Suppressor macrophage (primary cell): Measurements from ENCODE around the gene NTN5.

Experiments used
- DNase-seq, 4 experiments: peaks; one replicate each; pipeline ENCODE4 v3.0.0-alpha.2; 2020 to 2022

The NTN5 gene

DNA sequence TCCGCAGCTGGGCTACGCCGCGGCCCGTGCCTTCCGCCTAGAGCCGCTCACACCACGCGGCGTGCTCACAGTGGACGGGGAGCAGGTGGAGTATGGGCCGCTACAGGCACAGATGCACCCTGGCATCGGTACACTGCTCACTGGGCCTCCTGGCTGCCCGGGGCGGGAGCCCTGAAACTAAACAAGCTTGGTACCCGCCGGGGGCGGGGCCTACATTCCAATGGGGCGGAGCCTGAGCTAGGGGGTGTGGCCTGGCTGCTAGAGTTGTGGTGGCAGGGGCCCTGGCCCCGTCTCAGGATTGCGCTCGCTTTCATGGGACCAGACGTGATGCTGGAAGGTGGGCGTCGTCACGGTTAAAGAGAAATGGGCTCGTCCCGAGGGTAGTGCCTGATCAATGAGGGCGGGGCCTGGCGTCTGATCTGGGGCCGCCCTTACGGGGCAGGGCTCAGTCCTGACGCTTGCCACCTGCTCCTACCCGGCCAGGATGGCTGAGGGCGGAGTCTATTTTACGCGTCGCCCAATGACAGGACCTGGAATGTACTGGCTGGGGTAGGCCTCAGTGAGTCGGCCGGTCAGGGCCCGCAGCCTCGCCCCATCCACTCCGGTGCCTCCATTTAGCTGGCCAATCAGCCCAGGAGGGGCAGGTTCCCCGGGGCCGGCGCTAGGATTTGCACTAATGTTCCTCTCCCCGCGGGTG is 43.1 kb downstream of the NTN5 start:
- peak in 1 of 4 experiments; percentile 35 for DNase-seq

DNA sequence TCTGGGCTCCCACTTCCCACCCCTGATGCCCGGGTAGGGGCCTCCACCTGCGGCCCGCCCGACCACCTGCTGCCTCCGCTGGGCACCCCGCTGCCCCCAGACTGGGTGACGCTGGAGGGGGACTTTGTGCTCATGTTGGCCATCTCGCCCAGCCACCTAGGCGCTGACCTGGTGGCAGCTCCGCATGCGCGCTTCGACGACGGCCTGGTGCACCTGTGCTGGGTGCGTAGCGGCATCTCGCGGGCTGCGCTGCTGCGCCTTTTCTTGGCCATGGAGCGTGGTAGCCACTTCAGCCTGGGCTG is 43.6 kb downstream of the NTN5 start:
- DNase-seq = no peak

DNA sequence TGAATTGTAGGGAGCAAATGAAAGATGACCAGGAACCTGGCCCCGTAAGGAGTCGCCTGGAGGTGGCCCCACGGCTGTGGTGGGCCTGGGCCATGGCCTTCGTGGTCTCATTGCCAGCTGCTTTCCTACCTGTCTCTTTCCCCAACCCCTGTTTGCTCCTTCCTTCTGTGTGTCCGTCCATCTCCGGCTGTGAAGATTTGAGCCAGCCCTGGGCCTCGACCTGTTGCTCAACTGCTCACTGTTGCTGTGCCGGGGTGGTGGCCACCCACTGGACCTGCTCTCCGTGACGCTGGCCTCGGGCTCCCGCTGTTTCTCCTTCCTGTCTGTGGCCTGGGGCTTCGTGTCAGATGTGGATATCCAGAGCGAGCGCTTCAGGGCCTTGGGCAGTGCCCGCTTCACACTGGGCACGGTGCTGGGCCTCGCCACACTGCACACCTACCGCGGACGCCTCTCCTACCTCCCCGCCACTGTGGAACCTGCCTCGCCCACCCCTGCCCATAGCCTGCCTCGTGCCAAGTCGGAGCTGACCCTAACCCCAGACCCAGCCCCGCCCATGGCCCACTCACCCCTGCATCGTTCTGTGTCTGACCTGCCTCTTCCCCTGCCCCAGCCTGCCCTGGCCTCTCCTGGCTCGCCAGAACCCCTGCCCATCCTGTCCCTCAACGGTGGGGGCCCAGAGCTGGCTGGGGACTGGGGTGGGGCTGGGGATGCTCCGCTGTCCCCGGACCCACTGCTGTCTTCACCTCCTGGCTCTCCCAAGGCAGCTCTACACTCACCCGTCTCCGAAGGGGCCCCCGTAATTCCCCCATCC is 44.1 kb downstream of the NTN5 start:
- peak in 1 of 4 experiments; percentile 45 for DNase-seq

DNA sequence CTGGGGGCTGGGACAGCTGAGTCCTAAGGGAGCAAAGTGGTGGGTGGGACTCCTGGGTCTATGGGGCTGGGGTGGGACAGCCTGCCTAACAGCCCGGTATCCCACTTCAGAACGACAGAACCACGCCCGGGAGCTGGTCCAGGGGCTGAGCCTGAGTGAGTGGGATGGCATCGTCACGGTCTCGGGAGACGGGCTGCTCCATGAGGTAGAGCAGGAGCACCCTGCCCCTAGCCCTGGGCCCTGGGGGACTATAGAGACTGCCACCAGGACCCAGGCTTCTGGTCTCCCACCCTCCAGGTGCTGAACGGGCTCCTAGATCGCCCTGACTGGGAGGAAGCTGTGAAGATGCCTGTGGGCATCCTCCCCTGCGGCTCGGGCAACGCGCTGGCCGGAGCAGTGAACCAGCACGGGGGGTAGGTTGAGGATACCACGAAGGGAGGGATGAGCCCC is 44.9 kb downstream of the NTN5 start:
- DNase-seq = no peak

DNA sequence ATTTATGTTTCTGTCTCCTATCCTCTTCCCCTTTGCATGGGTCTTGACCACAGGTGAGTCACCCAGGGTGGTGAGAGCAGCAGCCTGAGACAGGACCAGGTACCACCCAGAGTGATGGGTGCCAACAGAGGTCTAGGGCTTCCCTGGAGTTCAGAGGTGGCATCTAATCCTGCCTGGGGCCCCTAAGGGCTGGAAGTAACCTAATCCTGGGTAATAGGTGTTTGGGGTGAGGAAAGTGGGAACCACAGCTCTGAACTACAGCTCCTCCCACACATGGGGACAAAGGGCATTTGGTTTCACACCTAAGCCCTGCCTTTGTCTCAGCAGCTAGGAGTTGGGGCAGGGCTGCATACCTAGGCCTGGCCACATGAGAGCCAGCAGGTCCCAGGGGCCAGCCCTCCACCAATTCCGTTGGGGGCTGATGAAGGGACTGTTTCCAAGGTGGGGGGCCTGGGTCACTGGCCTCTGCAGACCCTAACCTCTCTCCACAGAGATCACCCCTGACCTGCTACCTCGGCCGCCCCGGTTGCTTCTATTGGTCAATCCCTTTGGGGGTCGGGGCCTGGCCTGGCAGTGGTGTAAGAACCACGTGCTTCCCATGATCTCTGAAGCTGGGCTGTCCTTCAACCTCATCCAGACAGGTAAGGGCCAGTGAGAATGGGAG is 45.5 kb downstream of the NTN5 start:
- no peak for DNase-seq

DNA sequence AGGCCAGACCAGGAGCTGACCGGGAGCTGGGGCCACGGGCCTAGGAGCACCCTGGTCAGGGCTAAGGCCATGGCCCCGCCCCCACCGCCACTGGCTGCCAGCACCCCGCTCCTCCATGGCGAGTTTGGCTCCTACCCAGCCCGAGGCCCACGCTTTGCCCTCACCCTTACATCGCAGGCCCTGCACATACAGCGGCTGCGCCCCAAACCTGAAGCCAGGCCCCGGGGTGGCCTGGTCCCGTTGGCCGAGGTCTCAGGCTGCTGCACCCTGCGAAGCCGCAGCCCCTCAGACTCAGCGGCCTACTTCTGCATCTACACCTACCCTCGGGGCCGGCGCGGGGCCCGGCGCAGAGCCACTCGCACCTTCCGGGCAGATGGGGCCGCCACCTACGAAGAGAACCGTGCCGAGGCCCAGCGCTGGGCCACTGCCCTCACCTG is 46.9 kb downstream of the NTN5 start:
- DNase-seq = no peak

DNA sequence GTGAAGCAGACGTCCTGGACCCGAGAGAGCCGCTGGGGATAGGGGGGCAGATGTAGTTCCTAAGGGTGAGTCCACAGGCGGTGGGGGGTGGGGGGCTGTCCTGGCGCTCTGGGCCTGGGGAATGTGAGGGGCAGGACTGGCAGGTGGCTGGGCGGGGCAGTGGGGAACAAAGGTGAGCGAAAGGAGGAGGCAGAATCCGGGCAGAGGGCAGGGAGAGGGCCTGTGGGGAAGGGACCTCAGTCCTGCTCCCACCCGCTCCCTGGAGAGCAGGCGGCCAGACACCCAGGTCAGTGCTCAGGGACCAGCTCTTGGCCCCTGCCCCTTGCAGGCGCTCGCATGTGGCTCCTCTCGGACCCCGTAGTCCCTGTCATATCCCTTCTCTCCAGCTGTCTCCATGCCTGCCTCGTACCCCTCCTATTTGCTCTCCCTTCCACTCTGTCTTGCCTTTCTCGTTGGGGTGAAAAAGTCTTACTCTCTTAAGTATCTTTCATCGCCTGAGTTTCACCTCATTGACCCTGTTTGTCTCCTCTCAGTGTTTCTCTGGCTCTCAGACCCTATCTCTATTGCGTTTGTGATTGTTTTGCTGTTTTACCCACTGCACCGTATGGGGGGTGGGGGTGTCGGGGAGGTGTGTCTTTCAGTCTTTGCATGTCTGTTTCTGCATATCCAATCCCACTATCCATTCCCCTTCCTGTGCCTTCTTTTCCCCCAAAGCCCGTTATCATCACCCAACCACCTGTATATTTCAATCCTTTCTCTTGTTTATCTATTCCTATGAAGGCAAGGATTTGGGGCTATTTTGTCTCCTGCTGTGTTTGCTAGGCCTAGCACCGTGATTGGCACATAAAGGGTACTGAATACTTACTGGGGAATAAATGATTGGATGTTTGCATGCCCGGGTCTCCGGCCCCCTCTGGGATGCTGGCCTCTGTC is 47.8 kb downstream of the NTN5 start:
- DNase-seq = no peak

DNA sequence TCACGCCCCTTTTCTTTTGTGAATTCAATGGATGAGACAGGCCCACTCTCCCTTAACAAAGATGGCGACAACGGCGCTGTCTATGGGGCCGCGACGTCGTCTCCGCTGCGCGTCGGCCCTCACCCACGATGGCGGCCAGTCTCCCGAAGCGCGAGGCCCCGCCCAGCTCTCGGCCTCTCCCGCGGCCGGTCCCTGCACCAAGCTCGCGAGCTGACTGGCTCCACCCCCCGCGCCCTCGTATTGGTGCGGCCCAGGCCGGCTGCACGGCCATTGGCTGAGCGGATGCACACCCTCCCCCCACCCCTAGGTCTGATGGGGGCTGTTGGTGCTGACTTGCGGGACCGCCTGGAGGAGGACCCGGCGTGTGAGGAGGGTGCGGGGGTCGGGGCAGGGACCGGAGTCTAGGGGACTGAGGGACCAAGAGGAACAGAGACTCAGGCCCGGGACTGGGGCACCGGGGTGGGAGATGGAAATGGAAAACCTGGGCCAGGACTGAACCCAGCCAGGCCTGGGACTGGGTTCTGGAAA is 48.7 kb downstream of the NTN5 start:
- DNase-seq = peak; percentile 89 to 96 (median 92)

DNA sequence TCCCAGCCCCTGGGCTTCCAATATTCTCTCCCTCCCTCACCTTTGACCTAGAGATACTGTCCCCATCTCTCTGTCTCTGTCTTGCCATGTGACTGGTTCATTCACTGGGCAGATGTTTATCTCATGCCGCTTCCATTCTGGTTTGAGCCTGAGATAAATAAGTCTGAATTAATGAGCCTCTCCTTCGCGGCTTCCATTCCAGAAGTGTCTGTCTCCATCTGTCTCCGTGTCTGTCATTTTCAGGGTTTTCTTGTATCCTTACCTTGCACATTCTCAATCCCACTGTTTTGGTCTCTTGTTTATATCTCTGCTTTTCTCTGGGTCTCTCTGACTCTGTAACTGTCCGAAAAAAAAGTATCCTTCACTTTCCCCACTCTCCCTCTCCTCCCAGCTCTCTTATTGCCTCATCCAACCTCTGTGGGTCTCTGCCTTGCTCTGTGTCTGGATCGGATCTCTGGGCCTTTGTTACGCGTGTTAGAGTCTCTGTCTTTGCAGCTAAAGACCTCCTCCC is 49.2 kb downstream of the NTN5 start:
- DNase-seq = no peak

DNA sequence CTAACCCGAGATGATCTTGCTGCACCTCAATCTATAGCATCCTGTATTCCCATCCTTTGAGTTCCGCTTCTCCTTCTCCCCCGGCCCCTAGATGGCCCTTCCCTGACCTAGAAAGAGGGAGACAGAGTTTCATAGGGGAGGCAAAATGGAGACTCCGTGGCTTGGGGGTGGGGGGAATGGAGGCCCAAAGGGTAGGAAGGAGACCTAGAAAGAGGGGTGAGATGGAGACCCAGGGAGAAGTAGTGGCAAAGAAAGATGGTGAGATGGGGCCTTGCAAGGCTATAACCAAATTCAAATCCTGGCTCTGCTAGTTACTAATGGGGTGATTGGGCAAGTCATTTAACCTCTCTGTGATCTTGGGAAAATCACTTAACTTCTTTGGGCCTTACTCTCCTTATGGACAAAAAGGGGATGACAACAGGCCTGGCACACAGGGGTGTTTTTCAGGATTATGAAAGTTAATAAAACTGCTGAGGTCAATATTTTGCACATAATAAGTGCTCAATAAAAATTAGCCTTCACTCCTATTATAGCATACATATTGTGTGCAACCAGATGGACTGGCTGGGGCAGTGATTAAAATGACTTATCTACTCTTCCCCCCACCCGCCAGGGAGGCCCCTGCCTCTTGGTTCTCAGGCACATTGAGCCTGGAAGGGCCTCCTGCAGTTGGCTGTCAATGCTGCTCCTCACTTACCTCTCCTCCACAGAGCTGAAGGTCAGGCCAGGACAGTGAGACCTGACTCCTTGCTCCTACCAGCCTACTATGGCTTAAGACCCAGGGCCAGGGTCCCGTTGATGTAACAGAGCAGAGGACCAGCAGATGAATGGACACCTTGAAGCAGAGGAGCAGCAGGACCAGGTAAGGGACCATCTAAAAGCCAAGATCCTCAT is 52.9 kb downstream of the NTN5 start:
- peak in 2 of 4 experiments; percentile 31 to 32 for DNase-seq

DNA sequence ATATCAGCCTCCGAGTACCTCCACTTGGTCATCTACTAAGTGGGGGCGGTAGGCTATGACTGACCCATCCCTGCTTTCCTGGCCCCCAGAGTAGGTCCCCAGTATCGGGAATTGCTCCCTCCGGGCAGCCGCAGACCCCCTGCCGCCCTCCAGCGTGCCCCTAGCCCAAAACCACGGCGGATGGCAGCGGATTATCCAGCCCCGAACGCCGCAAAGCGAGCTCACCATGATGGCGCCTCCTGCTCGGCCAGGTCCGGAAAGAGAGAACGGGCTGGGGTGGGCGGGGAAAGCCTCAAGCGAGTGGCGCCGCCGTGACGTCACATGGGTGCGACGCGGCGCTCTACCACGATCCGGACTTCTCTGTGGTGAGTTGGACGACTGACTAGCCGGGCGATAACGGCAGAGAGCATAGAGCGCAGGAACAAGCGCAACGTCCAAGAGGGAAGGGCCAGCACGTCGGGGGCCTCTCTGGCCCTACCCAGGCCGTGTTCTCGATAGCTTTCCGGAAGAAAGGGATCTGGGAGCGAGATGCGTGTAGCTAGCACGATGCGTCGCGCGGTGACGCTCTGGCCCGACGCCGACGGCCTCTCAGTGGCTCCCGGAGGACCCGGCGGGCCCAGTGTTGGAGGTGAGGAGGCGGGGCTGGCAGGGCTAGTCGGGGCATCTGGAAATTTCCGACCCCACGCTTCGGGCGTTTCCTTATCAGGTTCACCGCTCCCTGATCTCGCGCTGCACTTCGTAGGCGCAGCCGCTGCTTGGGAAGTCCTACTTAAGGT is 53.7 kb downstream of the NTN5 start, which contains the start of the genes RPL18 and SPHK2:
RPL18 (minus strand) TSS at position 263 of the 776 bp plus-strand sequence; CDS start at position 228, 35 bp downstream.
SPHK2 (plus strand) TSS at position 591 of the 776 bp plus-strand sequence. CDS start 1,009 bp downstream, outside the sequence.
- peak; percentile 99 for DNase-seq

DNA sequence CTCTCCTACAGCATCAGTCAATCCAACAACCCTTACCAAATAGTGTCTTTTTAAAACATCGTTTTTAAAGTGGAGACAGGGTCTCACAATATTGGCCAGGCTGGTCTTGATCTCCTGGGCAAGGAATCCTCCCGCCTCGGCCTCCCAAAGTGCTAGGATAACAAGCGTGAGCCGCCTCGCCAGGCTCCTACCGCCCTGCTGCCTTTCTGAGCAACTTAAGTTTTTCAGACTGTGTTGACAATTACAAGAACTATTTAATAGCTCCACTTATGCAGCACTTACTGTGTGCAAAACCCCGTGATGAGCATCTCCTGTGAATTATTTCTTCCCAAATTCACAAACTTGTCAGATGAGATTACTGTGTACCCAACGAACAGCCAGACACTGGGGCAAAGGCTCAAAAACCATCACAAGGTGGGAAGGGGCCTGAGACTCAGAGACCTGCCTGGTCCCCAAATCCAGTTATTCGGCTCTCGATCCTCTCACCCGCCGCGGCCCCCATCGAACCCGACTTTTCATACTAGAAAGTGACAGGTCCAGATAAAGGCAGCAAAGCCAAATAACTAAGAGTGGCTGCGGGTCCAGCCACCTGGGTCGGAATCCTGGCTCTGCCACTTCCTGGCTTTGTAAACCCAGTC is 54.4 kb downstream of the NTN5 start:
- peak in 1 of 4 experiments; percentile 35 for DNase-seq

DNA sequence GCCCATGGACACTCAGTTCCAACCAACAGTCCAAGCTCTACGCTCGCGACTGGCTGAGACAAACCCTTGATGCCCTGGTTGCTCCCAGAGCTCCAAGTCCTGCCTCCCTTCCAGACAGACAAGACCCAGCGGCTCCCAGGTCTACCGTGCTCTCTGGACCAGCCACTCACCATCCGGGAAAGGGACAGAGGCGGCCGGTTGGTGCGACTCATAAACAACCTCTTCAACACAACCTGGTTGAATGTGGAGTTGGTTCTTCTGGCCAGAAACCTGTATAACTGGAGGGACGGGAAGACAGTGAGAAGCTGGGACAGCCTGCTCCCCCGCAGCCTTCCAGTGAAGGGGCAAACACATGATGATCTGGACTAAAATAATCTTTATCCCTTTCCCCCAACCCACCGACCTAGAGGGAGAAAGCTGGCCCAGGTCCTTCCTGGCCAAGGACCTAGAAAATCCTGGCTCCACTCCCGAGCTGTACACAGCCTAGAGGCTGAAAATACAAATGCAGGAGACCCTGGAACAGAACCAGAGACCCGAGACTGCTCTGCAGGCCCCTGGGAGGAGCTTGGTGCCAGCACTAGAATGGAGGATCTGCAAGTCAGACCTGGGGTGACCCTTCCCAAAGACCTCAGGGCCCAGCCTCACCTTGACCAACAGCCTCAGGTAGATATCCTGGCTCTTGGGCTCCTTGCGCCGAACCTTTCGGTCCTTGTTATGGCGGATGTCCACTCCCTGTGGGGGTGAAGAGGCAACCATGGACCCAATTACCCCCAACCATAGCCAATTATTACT is 55.5 kb downstream of the NTN5 start:
- DNase-seq = no peak

DNA sequence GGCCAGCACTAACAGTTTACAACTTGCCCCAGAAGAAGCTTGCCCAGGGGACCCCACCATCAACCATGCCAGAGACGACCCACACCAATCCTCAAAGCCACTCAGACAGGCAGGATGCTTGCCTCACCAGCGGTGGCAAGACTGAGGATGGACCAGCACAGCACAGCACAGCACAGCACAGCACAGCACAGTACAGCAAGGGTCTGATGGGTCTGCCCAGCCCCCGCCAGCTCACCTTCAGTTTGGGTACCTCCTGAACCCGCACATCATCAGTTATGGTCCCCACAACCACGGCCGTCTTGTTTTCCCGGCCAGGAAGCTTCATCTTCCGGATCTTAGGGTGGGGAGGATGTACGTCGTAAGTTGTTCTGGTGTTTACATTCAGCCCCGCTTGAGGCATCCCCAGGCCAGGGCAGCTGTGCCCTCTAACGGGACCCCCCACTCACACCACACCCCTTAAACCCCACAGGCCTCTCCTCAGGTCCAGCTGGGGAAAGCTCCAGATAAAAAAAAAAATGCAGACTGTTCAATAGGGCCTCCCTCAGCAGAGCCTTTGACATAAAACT is 56.2 kb downstream of the NTN5 start:
- DNase-seq = no peak

DNA sequence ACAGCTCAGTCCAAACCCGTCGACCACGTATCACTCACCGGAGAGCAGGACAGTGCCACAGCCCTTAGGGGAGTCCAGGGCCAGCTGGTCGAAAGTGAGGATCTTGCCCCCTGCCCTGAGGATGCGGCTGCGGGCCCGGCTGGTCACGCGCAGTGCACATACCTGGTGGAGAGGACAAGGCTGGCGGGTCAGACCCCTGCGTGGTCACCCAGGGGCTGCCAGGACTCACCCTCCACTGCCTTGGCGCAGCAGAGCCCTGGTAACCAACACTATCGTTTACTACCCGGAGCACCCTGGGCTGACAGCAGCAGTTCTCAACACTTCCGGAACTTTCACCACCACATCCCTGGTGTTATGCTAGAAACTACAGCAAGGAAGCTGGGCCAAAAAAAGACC is 56.8 kb downstream of the NTN5 start:
- no peak for DNase-seq

DNA sequence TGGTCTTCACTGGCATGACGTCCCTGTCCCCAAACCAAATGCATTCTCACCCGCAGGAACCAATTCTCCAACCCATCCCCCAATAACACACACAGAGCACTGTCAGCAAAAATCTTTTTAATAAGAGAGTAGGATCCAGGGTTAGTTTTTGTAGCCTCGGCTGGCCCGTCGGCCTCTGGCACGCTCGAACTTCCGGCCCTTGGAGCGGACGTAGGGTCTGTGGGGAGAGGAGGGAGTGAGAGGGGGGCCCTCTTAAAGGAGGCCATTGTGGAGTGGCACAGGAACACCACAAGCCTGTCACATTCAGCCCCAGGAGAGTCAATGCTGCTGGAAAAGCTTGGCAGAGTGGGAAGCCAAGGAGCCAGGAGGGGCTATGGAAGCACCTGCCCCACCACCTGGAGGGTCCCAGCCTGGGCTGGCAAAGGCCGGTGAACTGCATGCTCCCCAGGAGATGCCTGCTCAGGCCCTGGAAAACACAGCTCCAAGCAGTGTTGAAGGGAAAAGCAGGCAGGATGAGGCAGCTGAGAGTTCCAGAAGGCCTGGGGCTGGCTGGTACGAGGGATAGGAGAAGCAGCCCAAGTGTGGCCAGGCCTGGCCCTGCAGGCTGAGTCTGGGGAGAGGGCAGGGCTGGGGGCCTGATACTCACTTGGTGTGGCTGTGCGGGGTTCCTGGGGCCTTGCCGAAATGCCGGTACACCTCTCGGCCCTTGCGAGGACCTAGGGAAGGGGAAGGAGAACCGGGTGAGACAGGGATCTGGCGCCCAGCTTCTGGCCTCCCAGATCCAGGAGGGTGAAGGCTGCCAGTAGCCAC is 57.4 kb downstream of the NTN5 start:
- DNase-seq = no peak
